T-cell (primary cell): ENCODE data around the gene TCEA3. TPM values are rescaled to one million over a fixed set of nuclear protein-coding genes. Genes with fewer than 3 reads are reported as not detected.

Experiments
- ATAC-seq, 4 experiments: fragments of 200-7000 bp in 3 of 4; fragments of 150-1000 bp in 1 of 4; cut with Tn5 transposase; replicated peaks in 1 of 4; 1 replicate in 3 of 4; 2 replicates in 1 of 4; pipeline ENCODE4 v1.10.0; 2021; ENCODE audit warnings: moderate library complexity in 3 of 4, mild to moderate bottlenecking in 2 of 4, moderate number of reproducible peaks in 1 of 4
- CTCF ChIA-PET, 2 donors: fragments of 300-600 bp; sonication (Branson Sonifier 250); formaldehyde crosslinking; loops; one replicate each; lab custom pipeline; 2022; ENCODE audit warnings: antibody characterized with exemption in 2 of 2; lab: Charles Lee
- POLR2A ChIA-PET, 2 donors: fragments of 300-600 bp; sonication (Branson Sonifier 250); formaldehyde crosslinking; loops; one replicate each; lab custom pipeline; 2022; ENCODE audit warnings: antibody characterized with exemption in 2 of 2; lab: Charles Lee
- DNase-seq, 35 experiments: peaks; one replicate each; pipeline versions ENCODE4 v3.0.0 to v3.0.0-alpha.2; 2013 to 2023
- H3K27ac ChIP-seq: one replicate; pipeline ENCODE4 v1.5.1; 2013; ENCODE audit warnings: low read length
- H3K27me3 ChIP-seq, 2 experiments: replicated peaks in 1 of 2; 1 replicate in 1 of 2; 2 replicates in 1 of 2; pipeline versions ENCODE4 v1.6.1 to v1.7.0; 2013; ENCODE audit warnings: low read length in 1 of 2, mixed read lengths in 1 of 2; ENCODE audit not compliant: control insufficient read depth in 2 of 2, insufficient read depth in 2 of 2; ENCODE audit errors: extremely low read depth in 1 of 2
- H3K36me3 ChIP-seq, 2 donors: 1 replicate in 1 of 2; 2 replicates in 1 of 2; pipeline versions ENCODE4 v1.6.1 to v1.7.0; 2013; ENCODE audit warnings: low read length in 1 of 2; ENCODE audit not compliant: control insufficient read depth in 2 of 2, insufficient read depth in 1 of 2; ENCODE audit errors: extremely low read depth in 1 of 2
- H3K4me1 ChIP-seq, 2 experiments: 1 replicate in 1 of 2; 2 replicates in 1 of 2; pipeline versions ENCODE4 v1.6.1 to v1.7.0; 2013; ENCODE audit warnings: low read length in 2 of 2, mixed read lengths in 1 of 2; ENCODE audit not compliant: insufficient read depth in 2 of 2, control insufficient read depth in 1 of 2; ENCODE audit errors: extremely low read depth in 1 of 2
- H3K4me3 ChIP-seq, 2 donors: 1 replicate in 1 of 2; 2 replicates in 1 of 2; pipeline versions ENCODE4 v1.5.1 to v1.7.0; 2013; ENCODE audit warnings: mild to moderate bottlenecking in 2 of 2, low read length in 1 of 2, moderate library complexity in 1 of 2; ENCODE audit not compliant: control insufficient read depth in 1 of 2; ENCODE audit errors: extremely low read depth in 1 of 2
- H3K9me3 ChIP-seq: 2 replicates; pipeline ENCODE4 v1.7.0; 2013
- H3K27ac Mint-ChIP-seq, 2 donors: one replicate each; pipeline ENCODE4 v1.8.0; 2020 to 2021; ENCODE audit warnings: mild to moderate bottlenecking in 2 of 2, mixed read lengths in 2 of 2
- H3K27me3 Mint-ChIP-seq, 2 donors: one replicate each; pipeline ENCODE4 v1.8.0; 2021 to 2022; ENCODE audit warnings: mixed read lengths in 2 of 2
- H3K36me3 Mint-ChIP-seq: one replicate; pipeline ENCODE4 v1.8.0; 2021; ENCODE audit warnings: mixed read lengths
- H3K4me1 Mint-ChIP-seq, 3 donors: one replicate each; pipeline ENCODE4 v1.8.0; 2020 to 2022; ENCODE audit warnings: mixed read lengths in 3 of 3, mild to moderate bottlenecking in 1 of 3
- H3K4me3 Mint-ChIP-seq, 3 donors: one replicate each; pipeline ENCODE4 v1.8.0; 2020 to 2022; ENCODE audit warnings: mild to moderate bottlenecking in 3 of 3, mixed read lengths in 3 of 3, moderate library complexity in 3 of 3
- H3K9me3 Mint-ChIP-seq, 3 donors: one replicate each; pipeline ENCODE4 v1.8.0; 2020 to 2022; ENCODE audit warnings: mixed read lengths in 3 of 3
- WGBS: methylation state at CpG from one replicate; pipeline ENCODE4 v1.1.5; 2013; ENCODE audit warnings: missing lambda C conversion rate; ENCODE audit not compliant: insufficient coverage; 5-methylcytosine and 5-hydroxymethylcytosine counted together
- total RNA-seq, 35 experiments: library from RNA in 6 of 35; stranded (reverse) in 6 of 35; fragments of 120-200 nt in 1 of 35; gene quantifications; one replicate each; pipeline versions ENCODE4 v1.2.1 to v1.2.4 and lab custom pipeline; 2013 to 2026

TCEA3 gene
- 10 to 100 TPM; 16.1 to 39.9 (median 32.4) TPM for total RNA-seq
- total RNA-seq (2013) = 25.3 TPM
- 2.8 to 41.3 (median 27.5) reads per million in 29 experiments for total RNA-seq (lab: John Stamatoyannopoulos, UW)

DNA sequence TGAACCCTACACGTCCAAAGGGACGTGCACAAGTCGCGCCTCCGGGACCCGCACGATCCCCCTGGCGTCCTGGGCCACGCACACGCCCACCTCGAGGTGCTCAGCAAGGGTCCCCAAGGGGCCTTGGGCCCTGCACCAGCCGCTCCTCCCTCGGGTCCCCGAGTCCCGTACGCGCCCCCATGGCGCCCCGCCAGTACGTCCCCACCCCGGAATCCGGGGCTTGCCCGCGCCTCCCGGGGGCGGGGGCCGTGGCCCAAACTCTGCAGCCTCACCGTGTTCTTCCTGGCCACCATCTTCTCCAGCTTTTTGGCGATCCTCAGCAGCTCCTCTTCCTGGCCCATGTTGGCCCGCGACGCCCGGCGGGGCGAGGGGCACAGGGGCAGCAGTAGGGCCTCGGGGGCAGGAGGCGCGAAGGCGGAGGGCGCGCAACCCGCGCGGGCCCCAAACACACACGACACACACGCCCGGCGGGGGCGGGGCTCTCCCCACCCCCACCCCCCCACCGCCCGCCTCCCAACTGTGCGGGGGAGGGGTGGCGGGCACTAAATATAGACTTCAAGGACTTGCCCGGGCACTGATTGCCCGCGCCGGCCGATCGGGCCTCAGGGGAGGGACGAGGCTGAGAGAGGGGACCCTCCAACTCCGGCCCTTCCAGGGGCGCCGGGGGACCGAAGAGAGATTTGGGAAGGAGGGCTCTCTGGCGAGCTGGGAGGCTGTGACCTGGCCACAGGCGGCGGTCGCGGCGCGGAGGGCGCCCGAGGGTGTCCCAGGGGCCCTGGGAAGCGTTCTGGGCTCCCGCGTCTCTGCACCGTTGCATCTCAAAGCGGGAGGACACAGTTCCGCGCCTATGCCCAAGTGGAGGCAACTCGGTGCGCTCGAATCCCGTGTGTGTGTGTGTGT, at the start of gene TCEA3:
Gene TCEA3, minus strand, starts transcription at position 456 of the 900 bp plus-strand sequence. Its CDS starts 115 bp downstream, at position 341.
- CTCF ChIA-PET = interaction anchor here in 1 of 2 donors (0.5 to 1.0 kb wide), 3 partner anchors 48 to 60 kb away, joined by 3 to 4 read pairs (median 4); partner anchors contain the start of gene ASAP3

DNA sequence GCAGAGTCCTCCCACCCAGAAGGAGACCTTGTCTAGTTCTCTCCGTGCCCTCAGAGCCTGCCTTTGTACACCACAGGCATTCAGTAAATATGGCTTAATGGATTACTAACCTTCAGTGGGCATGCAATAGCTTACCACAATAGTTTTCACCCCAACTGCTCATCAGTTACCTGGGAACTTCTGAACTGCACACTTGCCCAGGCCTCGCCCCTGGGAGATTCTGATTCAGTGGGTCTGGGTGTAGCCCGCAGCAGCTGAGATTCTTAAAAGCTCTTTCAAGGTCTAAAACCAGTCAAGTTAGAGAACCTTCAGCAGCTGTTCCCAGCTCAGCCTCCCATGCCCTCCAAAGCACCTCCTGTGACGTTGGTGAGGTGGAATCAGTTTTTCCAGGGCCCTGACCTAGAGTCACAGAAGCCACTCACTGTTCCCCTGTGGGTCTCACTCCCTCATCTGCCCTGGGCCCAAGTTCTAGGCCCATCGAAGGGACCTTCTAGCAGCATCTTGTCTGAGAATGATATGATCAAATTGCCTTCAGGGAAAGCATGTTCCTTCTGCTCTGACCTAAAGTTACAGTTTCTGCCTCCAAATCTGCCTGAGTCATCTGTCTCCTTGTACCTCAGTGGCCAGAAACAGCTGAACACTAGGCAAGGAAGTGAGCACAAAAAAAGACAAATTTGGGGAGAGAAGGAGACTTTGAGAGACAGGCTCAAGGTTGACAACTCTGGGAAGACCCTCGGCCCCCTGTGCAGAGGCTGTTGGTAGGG, 48.7 kb upstream of the TCEA3 start:
- POLR2A ChIA-PET = no interaction called here
- H3K27me3 ChIP-seq = peaks cover 0 to 33% of the 10 kb centered on the region in 2 experiments
- DNase-seq (no peak), ATAC-seq (no peak)
- Mint-ChIP-seq H3K36me3 (no peaks in the 10 kb centered on the region), H3K9me3 (no peaks in the 10 kb centered on the region), H3K27me3 (peaks cover 6 to 11% of the 10 kb centered on the region in 2 donors), H3K4me1 (no peaks in the 10 kb centered on the region), H3K4me3 (no peak overlapping the region), H3K27ac (peak overlapping the region in 1 of 2 donors; percentile 18)
- H3K36me3 ChIP-seq = no peaks in the 10 kb centered on the region
- H3K4me1 ChIP-seq = no peaks in the 10 kb centered on the region
- no peaks in the 10 kb centered on the region for H3K9me3 ChIP-seq
- CTCF ChIA-PET = no interaction called here
- WGBS = 67% methylated on average over 1 of the region's 6 CpGs
- H3K4me3 ChIP-seq = no peak overlapping the region
- H3K27ac ChIP-seq = no peak overlapping the region

More for the DNA sequence above, at the start of gene TCEA3:
- H3K27ac ChIP-seq = no peak within 1 kb of the TSS
- WGBS = 2% methylated on average over 57 of the region's 84 CpGs
- no peaks in the 10 kb centered on the region for H3K36me3 ChIP-seq
- ATAC-seq (peak; percentile 42 to 53 (median 48)), DNase-seq (peak in 23 of 35 experiments; percentile 2 to 46 (median 21))
- Mint-ChIP-seq H3K9me3 (no peaks in the 10 kb centered on the region), H3K27me3 (peaks cover 0 to 6% of the 10 kb centered on the region in 2 donors), H3K4me1 (peaks cover 31 to 35% (median 32%) of the 10 kb centered on the region in 3 donors), H3K27ac (peak within 1 kb of the TSS; percentile 76 to 93), H3K36me3 (no peaks in the 10 kb centered on the region), H3K4me3 (peak within 1 kb of the TSS; percentile 83 to 87 (median 86))
- no peaks in the 10 kb centered on the region for H3K9me3 ChIP-seq
- H3K27me3 ChIP-seq = peaks cover 0 to 40% of the 10 kb centered on the region in 2 experiments
- peak within 1 kb of the TSS; percentile 57 to 72 for H3K4me3 ChIP-seq
- H3K4me1 ChIP-seq = peaks cover 19 to 35% of the 10 kb centered on the region in 2 experiments
- POLR2A ChIA-PET = interaction anchor here (0.5 to 0.6 kb wide), 2 partner anchors 313 to 969 kb away, joined by 3 read pairs; no protein-coding TSS in a partner anchor

DNA sequence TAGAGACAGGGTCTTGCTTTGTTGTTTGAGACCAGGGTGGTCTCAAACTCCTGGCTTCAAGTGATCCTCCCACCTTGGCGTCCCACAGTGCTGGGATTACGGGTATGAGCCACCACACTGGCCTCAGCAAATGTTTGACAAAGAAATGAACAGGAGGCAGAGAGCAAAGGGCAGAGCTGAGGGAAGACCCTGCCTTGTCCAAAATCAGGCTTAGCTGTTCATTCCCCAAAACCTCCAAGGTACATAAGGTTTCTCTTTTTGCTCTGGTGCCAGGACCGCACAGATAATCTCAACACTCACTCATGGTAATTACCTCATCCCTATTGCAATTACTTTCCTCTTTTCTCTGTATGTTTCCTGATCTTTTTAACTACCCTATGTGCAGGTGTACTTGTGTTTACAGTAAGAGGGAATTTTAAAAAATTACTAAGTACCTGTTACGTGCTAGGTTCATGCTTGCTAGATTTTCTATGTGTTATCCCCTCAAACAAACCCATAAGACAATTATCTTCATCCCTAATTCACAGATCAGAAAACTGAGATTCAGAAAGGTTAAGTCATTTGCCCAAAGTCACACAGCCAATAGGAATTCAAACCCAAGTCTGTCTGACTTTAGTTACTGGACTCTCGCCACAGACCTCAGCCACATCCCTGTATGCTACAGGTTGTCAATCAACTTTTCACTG, 47.9 kb upstream of the TCEA3 start:
- Histone ChIP-seq H3K4me3 (no peak overlapping the region), H3K36me3 (no peaks in the 10 kb centered on the region), H3K4me1 (no peaks in the 10 kb centered on the region), H3K27me3 (peaks cover 0 to 29% of the 10 kb centered on the region in 2 experiments), H3K9me3 (no peaks in the 10 kb centered on the region), H3K27ac (no peak overlapping the region)
- no peaks in the 10 kb centered on the region for H3K9me3 Mint-ChIP-seq
- ChIA-PET CTCF (no interaction called here), POLR2A (no interaction called here)
- H3K4me1 Mint-ChIP-seq = no peaks in the 10 kb centered on the region
- peaks cover 6 to 10% of the 10 kb centered on the region in 2 donors for H3K27me3 Mint-ChIP-seq
- no peaks in the 10 kb centered on the region for H3K36me3 Mint-ChIP-seq
- H3K27ac Mint-ChIP-seq = no peak overlapping the region
- no peak overlapping the region for H3K4me3 Mint-ChIP-seq
- no peak for DNase-seq
- ATAC-seq = no peak
- WGBS = 89% methylated on average over 1 of the region's 5 CpGs

DNA sequence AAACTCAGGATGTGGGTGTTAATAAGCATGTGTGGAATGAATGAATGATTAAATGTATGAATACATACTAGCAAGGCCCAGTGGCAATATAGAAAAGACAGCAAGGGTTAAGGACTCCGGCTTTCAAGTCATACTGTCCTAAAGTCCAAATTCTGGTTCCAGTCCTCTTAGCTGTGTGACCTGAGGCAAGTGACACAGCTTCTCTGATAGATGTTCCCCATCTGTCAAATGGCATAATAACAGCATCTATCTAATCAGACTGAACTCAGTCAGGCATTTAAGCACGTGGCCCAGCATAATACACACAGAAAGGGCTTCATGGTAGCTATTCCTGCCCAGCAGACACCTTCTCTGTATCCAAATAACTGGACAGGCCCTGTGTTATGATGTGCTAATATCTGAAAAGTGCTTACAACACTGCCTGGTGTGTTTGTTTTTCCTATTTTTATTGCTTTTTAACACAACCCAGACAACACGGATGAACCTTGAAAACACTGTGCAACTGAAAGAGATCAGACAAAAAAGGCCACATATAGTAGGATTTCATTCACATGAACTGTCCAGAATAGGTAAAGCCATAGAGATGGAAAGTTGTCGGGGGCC, 47.0 kb upstream of the TCEA3 start:
- POLR2A ChIA-PET = no interaction called here
- ATAC-seq (no peak), DNase-seq (no peak)
- no peak overlapping the region for H3K27ac ChIP-seq
- no peaks in the 10 kb centered on the region for H3K36me3 ChIP-seq
- CTCF ChIA-PET = no interaction called here
- H3K4me3 Mint-ChIP-seq = no peak overlapping the region
- no peaks in the 10 kb centered on the region for H3K9me3 Mint-ChIP-seq
- whole genome bisulfite sequencing = 100% methylated on average over 1 of the region's 4 CpGs
- no peak overlapping the region for H3K4me3 ChIP-seq
- no peak overlapping the region for H3K27ac Mint-ChIP-seq
- no peaks in the 10 kb centered on the region for H3K36me3 Mint-ChIP-seq
- no peaks in the 10 kb centered on the region for H3K9me3 ChIP-seq
- H3K4me1 ChIP-seq = no peaks in the 10 kb centered on the region
- H3K4me1 Mint-ChIP-seq = no peaks in the 10 kb centered on the region
- H3K27me3 Mint-ChIP-seq = peaks cover 4 to 7% of the 10 kb centered on the region in 2 donors
- peaks cover 0 to 27% of the 10 kb centered on the region in 2 experiments for H3K27me3 ChIP-seq

DNA sequence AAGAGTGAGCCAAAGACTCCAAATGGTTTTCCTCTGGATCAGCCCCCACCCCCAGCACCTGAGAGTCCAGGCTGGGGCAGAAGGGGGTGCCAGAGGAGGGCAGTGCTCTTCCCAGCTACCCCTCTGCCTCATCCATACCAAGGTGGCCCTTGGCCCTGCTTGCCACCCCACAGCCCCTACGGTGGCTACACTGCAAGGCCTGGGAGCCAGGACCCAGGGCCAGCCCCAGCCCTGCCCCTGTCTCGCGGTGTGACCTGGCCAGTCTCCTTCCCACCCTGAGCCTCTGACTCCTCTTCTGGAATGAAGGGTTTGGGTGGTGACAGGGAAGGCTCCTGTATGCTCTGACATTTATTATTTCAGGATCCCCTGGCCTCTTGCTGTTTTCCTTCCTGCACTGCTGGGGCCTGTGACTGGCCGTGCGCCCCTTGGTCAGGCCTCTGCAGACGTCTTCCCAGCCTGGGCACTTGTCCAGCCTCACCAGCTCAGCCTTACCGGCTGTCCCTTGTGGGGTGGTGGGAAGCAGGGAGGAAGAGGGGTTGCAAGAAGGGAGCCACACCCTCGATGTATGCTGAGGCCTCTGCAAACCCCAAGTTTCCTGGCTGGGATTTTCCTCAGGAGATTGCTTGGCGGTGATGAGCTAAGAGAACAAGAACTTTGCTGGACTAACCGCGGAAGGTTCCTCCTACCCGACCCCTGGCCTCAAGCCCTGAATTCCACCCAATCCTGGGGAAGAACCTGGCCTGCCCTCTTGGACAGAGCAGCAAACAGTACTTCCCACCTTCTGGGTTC, 45.9 kb upstream of the TCEA3 start:
- Mint-ChIP-seq H3K27me3 (peaks cover 0 to 1% of the 10 kb centered on the region in 2 donors), H3K9me3 (no peaks in the 10 kb centered on the region), H3K4me1 (no peaks in the 10 kb centered on the region), H3K36me3 (no peaks in the 10 kb centered on the region), H3K27ac (no peak overlapping the region), H3K4me3 (no peak overlapping the region)
- WGBS = 91% methylated on average over 8 of the region's 12 CpGs
- Histone ChIP-seq H3K9me3 (no peaks in the 10 kb centered on the region), H3K4me1 (no peaks in the 10 kb centered on the region), H3K27me3 (peaks cover 0 to 19% of the 10 kb centered on the region in 2 experiments), H3K4me3 (no peak overlapping the region), H3K27ac (no peak overlapping the region), H3K36me3 (no peaks in the 10 kb centered on the region)
- DNase-seq = no peak
- ATAC-seq = no peak
- ChIA-PET POLR2A (no interaction called here), CTCF (no interaction called here)
